Thyroid gland (tissue), 4 donors: ENCODE results near the gene CD1D.

Source experiments
- POLR2A ChIP-seq, 2 donors: fragments of 450-650 bp; IDR thresholded peaks; one replicate each; pipeline ENCODE4 v1.6.1; 2017; ENCODE audit warnings: antibody characterized with exemption in 2 of 2, mild to moderate bottlenecking in 2 of 2, moderate library complexity in 1 of 2
- TF ChIP-seq, protein P1 (sequence below), 6 experiments: fragments of 200-600 bp in 3 of 6; fragments of 450-650 bp in 3 of 6; sonication (generic) in 3 of 6; IDR thresholded peaks; one replicate each; pipeline ENCODE4 v1.5.1; 2016 to 2019; ENCODE audit warnings: antibody characterized with exemption in 6 of 6, mild to moderate bottlenecking in 2 of 6, inconsistent platforms in 1 of 6, moderate library complexity in 1 of 6

DNA sequence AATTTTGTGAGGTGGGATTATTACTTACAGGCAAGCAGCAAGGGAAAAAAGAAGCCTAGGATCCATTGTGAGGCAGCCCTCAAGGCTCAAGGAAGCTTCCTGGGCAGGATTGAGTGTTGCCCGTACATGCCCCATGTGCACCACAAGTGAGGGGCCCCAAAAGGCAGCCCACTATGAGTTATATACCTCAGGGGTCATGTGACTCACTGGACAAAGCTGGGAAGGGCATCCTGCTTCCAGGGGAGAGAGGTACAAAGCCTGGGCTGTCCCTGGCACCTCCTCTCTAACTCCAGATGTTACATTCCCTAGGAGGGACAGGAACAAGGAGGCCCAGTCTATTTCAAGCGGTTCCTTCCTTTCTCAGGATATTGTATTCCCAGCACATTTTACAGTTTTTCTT lies 34.0 kb upstream of the CD1D start:
- no peak for TF ChIP-seq POLR2A (IDR thresholded peaks at IDR 0.05)
- TF ChIP-seq, protein P1, sequence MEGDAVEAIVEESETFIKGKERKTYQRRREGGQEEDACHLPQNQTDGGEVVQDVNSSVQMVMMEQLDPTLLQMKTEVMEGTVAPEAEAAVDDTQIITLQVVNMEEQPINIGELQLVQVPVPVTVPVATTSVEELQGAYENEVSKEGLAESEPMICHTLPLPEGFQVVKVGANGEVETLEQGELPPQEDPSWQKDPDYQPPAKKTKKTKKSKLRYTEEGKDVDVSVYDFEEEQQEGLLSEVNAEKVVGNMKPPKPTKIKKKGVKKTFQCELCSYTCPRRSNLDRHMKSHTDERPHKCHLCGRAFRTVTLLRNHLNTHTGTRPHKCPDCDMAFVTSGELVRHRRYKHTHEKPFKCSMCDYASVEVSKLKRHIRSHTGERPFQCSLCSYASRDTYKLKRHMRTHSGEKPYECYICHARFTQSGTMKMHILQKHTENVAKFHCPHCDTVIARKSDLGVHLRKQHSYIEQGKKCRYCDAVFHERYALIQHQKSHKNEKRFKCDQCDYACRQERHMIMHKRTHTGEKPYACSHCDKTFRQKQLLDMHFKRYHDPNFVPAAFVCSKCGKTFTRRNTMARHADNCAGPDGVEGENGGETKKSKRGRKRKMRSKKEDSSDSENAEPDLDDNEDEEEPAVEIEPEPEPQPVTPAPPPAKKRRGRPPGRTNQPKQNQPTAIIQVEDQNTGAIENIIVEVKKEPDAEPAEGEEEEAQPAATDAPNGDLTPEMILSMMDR (IDR thresholded peaks at IDR 0.05) = no peak
